ENCODE results near the gene SAMD8.
A peak's percentile ranks its signal among the peaks of the same experiment; 100 is the strongest.
"Not testable (repeated sequence)": the region's sequence is repeated elsewhere in the genome, so short reads cannot be mapped to it uniquely, and the experiment has no call there.

The SAMD8 gene

GRCh38 chr10:75191821-75192568 lies 80.5 kb downstream of the SAMD8 start:
- DNase-seq (ENCODE audit: low read depth in 2 of 2), result no peak

GRCh38 chr10:75194625-75195024 lies 83.2 kb downstream of the SAMD8 start:
- DNase-seq (ENCODE audit: low read depth in 2 of 2), result not testable (repeated sequence)

- no peak for DNase-seq (ENCODE audit: low read depth in 2 of 2)
Measured at GRCh38 chr10:75195035-75195763, 83.7 kb downstream of the SAMD8 start.

- DNase-seq (ENCODE audit: low read depth in 2 of 2), result no peak
Measured at GRCh38 chr10:75197066-75197465, 85.6 kb downstream of the SAMD8 start.

GRCh38 chr10:75197906-75198305 lies 86.5 kb downstream of the SAMD8 start:
- DNase-seq (ENCODE audit: low read depth in 2 of 2), result no peak

GRCh38 chr10:75199949-75200348 lies 88.5 kb downstream of the SAMD8 start:
- DNase-seq (ENCODE audit: low read depth in 2 of 2), result not testable (repeated sequence)

- no peak for DNase-seq (ENCODE audit: low read depth in 2 of 2)
Measured at GRCh38 chr10:75201793-75202307, 90.4 kb downstream of the SAMD8 start.

GRCh38 chr10:75202321-75203045 lies 91.0 kb downstream of the SAMD8 start:
- DNase-seq (ENCODE audit: low read depth in 2 of 2), result no peak

GRCh38 chr10:75203046-75203620 lies 91.7 kb downstream of the SAMD8 start:
- DNase-seq (ENCODE audit: low read depth in 2 of 2), result not testable (repeated sequence)

GRCh38 chr10:75203724-75204123 lies 92.3 kb downstream of the SAMD8 start:
- no peak for DNase-seq (ENCODE audit: low read depth in 2 of 2)

GRCh38 chr10:75205908-75206307 lies 94.5 kb downstream of the SAMD8 start:
- DNase-seq (ENCODE audit: low read depth in 2 of 2), result no peak

GRCh38 chr10:75206638-75207037 lies 95.2 kb downstream of the SAMD8 start:
- not testable (repeated sequence) for DNase-seq (ENCODE audit: low read depth in 2 of 2)

GRCh38 chr10:75207079-75207856 lies 95.8 kb downstream of the SAMD8 start:
- DNase-seq (ENCODE audit: low read depth in 2 of 2), result no peak

- no peak for DNase-seq (ENCODE audit: low read depth in 2 of 2)
Measured at GRCh38 chr10:75207857-75208144, 96.3 kb downstream of the SAMD8 start.

- no peak for DNase-seq (ENCODE audit: low read depth in 2 of 2)
Measured at GRCh38 chr10:75208181-75208580, 96.7 kb downstream of the SAMD8 start.

GRCh38 chr10:75209086-75209920 lies 97.8 kb downstream of the SAMD8 start:
- no peak for DNase-seq (ENCODE audit: low read depth in 2 of 2)

GRCh38 chr10:75209921-75210281 lies 98.4 kb downstream of the SAMD8 start:
- peak; percentile 36 to 66 for DNase-seq (ENCODE audit: low read depth in 2 of 2)

- DNase-seq (ENCODE audit: low read depth in 2 of 2), result peak; percentile 87 to 94
Measured at GRCh38 chr10:75210282-75211006, 99.0 kb downstream of the SAMD8 start, which contains the start of gene VDAC2. Gene VDAC2, plus strand, starts transcription at chr10:75210796. Its CDS starts 363 bp downstream, at chr10:75211159.

- no peak for DNase-seq (ENCODE audit: low read depth in 2 of 2)
Measured at GRCh38 chr10:75211007-75211691, 99.7 kb downstream of the SAMD8 start.

Measured in activated CD8-positive, alpha-beta memory T cell treated with anti-CD3 and anti-CD28 coated beads for 4 hours (primary cell).